Middle frontal gyrus (tissue), 1 donor: Measurements from ENCODE around the gene NFKBIZ.
A peak's percentile ranks its signal among the peaks of the same experiment; 100 is the strongest.

Experiments used
- DNase-seq: peaks from one replicate; pipeline ENCODE4 v3.0.0-alpha.2; 2015; ENCODE audit warnings: low spot score; ENCODE audit errors: extremely low spot score

Gene NFKBIZ, protein sequence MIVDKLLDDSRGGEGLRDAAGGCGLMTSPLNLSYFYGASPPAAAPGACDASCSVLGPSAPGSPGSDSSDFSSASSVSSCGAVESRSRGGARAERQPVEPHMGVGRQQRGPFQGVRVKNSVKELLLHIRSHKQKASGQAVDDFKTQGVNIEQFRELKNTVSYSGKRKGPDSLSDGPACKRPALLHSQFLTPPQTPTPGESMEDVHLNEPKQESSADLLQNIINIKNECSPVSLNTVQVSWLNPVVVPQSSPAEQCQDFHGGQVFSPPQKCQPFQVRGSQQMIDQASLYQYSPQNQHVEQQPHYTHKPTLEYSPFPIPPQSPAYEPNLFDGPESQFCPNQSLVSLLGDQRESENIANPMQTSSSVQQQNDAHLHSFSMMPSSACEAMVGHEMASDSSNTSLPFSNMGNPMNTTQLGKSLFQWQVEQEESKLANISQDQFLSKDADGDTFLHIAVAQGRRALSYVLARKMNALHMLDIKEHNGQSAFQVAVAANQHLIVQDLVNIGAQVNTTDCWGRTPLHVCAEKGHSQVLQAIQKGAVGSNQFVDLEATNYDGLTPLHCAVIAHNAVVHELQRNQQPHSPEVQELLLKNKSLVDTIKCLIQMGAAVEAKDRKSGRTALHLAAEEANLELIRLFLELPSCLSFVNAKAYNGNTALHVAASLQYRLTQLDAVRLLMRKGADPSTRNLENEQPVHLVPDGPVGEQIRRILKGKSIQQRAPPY

DNA sequence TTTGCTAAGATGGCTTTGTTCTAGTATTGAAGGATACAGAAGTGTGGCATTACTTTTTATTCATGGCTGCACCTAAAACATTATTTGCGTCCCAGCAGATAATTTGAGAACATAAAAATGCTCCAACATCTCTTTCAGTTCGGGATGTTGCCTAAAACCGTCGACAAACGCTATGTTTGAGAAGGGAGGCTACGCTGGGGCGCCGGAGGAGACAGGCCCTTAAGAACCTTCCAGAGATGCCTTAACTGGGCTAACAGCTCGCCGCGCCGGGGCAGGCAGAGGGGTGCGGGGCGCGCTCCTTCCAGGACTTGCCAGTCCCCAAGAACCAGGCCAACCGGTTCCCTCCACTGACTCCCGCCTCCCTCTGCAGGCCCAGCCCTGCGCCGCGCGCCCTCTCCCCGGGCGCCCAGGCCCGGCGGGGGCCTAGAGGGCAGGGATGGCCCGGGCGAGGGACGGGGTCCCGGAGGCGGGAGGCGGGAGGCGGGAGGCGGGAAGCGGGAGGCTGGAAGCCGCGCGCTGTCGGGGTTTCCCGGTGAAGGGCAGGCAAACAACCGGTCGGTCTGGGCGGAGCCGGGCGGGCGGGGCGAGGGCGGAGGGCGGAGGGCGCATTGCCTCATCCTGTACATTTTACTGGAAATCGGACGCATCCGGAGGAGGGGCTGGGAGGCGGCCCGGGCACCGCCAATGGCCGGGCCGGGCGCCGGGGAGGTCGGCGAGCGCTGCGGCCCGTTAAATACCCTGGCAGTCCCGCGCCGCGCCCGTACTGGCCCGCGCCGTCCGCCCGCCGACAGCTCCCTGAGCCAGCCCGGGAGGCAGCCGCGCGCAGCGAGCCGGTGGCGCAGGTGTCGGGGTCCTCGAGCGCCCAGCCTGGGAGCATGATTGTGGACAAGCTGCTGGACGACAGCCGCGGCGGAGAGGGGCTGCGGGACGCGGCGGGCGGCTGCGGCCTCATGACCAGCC is at the start of gene NFKBIZ:
Gene NFKBIZ, plus strand, starts transcription at position 761 of the 960 bp plus-strand sequence. Its CDS starts 115 bp downstream, at position 876.
- peak; percentile 72 for DNase-seq

- no peak for DNase-seq
Observed at GRCh38 chr3:101801174-101801573, 48.1 kb upstream of the NFKBIZ start.

DNA sequence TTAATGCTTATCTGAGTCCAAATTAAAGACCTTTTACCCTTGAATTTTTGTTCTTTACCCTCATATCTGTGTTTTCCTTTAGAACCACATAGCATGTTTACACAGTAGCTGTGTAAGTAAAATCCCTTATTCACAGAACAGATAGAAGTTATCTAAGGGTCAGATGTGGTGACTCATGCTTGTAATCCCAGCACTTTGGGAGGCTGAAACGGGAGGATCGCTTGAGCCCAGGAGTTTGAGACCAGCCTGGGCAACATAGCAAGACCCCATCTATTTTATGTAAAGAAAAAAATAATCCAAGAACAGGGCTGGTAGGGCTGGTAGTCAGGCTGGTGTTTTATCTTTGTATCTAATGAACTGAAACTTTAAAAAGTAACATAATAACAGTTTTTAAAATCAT is 47.1 kb upstream of the NFKBIZ start:
- DNase-seq, result no peak

GRCh38 chr3:101803173-101803782 is 46.0 kb upstream of the NFKBIZ start:
- DNase-seq, result peak; percentile 73

- no peak for DNase-seq
Observed at GRCh38 chr3:101803939-101804338, 45.4 kb upstream of the NFKBIZ start.

- DNase-seq, result no peak
Observed at GRCh38 chr3:101806491-101806890, 42.8 kb upstream of the NFKBIZ start.

GRCh38 chr3:101807888-101808287 is 41.4 kb upstream of the NFKBIZ start:
- no peak for DNase-seq

- no peak for DNase-seq
Observed at GRCh38 chr3:101809178-101810021, 39.9 kb upstream of the NFKBIZ start.

GRCh38 chr3:101810022-101810418 is 39.3 kb upstream of the NFKBIZ start:
- DNase-seq, result no peak

DNA sequence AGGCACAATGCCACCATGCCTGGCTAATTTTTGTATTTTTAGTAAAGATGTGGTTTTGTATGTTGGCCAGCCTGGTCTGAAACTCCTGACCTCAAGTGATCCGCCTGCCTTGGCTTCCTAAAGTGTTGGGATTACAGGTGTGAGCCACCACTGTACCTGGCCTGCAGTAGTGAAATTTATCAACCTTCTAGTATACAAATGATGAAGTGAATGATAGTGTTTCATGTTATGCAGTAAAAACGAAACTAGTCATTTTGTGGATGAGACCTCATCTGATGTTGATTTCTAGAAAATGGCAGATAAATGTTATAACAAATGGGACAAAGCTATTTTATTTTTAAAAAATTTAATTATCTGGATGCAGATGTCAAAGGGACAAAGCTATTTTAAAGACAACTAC is 37.4 kb upstream of the NFKBIZ start:
- DNase-seq, result no peak

DNA sequence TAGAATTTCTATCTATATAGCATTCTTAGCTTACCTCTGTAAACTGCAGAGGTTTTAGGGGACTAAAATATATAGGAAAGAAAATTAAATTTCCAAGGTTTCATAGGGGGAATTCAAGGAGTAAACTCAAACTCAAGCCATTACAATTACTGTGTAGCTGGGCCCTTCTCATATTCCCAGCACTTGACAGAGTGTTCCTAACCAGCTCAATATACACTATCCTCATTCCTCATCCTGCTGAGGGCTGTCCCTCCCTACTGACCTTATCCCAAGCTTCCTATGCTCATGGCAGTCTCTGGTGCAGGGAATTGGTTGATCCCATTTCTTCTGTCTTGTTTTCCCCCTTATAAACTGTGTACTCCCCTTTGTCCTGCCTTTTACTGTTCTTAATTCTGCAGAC is 36.4 kb upstream of the NFKBIZ start:
- DNase-seq, result no peak

DNA sequence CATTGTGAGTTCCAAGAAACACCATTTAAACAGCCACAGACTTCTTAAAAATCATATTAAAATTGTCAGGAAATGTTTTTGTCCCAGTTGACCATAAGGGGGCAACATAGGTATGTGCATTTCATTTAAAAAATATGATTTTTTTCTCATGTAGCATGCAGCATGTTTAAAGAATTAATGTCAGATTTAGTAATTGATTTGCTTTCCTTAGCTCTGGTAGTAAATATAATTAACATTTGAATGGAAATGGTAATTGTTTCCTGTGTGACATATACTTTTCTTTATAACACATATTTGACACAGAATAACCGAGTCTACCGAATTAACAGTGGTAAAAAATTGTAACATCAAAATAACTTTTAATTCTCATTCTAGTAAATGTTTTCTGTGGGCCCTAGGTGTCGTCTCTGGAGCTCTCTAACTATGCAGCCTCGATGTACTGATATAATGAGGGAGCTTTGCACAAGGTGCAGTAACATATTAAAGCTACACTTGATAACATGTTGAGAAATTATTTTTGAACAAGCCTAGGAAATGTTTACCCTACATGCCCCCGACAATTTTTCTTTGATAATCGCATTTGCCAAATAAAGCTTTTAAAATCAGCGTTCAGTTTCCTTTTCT is 35.4 kb upstream of the NFKBIZ start:
- DNase-seq, result no peak

GRCh38 chr3:101814835-101815234 is 34.5 kb upstream of the NFKBIZ start:
- no peak for DNase-seq

DNA sequence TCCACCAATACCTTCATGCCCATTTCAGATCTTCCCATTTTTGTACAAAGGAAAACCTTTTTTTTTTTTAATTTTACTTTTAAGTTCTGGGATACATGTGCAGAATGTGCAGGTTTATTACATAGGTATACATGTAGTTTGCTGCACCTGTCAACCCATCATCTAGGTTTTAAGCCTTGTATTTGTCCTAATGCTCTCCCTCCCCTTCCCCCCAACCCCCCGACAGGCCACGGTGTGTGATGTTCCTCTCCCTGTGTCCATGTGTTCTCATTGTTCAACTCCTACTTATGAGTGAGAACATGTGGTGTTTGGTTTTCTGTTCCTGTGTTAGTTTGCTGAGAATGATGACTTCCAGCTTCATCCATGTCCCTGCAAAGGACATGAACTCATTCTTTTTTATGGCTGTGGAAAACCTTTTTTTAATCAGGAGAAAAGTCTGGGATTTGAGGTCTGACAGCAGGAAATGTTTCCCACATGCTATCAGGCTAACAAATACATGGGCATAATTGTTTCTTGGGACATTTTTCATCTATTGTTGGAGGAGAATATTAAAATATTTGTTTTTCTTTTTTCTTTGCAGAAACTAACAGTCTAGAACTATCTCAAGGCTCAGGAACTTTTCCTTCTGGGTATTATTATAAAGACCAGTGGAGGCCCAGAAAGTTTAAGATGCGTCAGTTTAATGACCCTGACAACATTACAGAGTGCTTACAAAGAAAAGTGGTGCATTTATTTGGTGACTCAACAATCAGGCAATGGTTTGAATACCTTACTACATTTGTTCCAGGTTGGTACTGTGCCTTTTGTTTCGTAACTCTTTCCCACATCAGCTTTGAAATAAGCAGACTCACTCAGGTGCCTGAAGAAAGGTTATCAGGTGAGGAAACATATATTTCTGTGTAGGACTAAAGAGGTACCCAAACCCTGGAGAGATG is 32.8 kb upstream of the NFKBIZ start:
- DNase-seq, result no peak

DNA sequence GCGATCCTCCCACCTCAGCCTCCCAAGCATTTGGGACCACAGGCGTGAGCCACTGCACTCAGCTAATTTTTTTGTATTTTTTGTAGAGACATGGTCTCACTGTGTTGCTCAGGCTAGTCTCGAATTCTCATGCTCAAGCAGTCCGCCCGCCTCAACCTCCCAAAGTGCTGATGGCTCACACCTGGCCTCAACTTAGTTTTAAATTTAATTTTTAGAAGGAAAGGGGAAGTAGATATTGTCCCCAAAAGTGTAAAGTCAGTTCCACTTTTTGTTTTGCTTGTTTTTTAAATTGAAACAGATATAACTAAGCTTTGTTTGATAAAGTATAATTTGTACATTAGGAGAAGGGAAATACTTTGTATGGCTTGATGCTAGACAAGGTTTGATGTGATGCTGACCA is 31.3 kb upstream of the NFKBIZ start:
- no peak for DNase-seq

DNA sequence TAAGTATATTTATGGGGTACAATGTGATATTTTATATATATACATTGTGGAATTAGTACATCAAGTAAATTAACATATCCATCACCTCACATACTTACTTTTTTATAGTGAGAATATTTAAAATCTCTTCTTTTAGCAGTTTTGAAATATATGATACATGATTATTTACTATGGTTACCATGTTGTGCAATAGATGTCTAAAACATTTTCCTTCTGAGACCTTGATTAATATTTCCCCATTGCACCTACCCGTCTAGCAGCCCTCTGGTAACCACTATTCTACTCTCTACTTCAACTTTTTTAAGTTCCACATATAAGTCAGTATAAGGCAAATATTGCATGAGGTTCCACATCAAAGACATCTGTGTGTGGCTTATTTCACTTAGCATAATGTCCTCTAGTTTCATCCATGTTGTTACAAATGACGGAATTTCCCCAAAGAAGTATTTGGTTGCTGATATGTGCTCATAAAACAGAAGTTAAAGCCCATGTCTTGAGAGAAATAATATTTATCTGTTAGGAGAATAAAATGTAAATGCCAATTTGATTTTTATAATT is 29.6 kb upstream of the NFKBIZ start:
- DNase-seq, result no peak

DNA sequence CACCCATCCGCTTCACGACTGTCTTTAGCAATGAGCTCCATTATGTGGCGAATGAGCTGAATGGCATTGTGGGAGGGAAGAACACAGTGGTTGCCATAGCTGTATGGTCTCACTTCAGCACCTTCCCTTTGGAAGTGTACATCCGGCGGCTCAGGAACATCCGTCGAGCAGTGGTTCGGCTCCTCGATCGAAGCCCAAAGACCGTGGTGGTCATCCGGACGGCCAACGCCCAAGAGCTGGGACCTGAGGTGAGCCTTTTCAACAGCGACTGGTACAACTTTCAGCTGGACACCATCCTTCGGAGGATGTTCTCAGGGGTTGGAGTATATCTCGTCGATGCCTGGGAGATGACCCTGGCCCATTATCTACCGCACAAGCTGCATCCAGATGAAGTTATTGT is 27.8 kb upstream of the NFKBIZ start:
- DNase-seq, result no peak

DNA sequence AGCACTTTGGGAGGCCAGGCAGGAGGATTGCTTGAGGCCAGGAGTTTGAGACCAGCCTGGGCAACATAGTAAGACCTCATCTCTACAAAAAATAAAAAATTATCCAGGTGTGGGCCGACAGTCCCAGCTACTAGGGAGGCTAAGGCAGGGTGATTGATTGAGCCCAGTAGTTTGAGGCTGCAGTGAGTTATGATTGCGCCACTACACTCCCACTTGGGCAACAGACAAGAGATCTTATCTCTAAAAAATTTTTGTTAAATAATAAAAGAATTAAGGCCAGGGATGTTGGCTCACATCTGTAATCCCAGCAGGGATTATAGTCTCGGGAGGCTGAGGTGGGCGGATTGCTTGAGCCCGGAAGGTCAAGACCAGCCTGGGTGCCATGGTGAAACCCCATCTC is 25.8 kb upstream of the NFKBIZ start:
- no peak for DNase-seq
